GM21737 (cell line): ENCODE data around the gene ARHGAP32.
A peak's percentile ranks its signal among the peaks of the same experiment; 100 is the strongest.
"Not testable (repeated sequence)": the region's sequence is repeated elsewhere in the genome, so short reads cannot be mapped to it uniquely, and the experiment has no call there.

Source experiments
- ATAC-seq: cut with Tn5 transposase; IDR thresholded peaks from one replicate; pipeline ENCODE4 v1.9.1; 2021; ENCODE audit warnings: mild to moderate bottlenecking, moderate library complexity; ENCODE audit not compliant: unreplicated experiment

ARHGAP32 gene

DNA sequence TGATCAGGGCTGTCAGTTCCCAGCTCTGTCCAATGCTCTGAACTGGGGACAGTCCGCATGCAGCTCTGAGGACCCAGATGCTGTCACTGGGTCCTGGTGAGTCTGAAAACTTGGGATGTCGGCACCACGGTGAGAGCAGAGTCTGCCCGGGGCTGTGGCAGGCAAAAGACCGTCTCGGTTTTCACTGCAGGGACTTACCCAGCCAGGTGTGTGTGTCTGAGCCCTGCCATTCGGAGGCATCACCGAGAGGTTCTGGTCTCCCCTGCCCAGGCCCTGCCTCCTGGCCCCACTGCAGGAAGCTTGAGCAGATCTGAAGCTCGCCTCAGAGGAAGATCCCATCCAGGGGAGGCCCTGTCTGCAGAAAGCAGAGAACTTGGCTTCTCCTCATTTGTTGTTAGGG lies 254.6 kb downstream of the ARHGAP32 start:
- ATAC-seq, result no peak

GRCh38 chr11:128936606-128937251 lies 255.4 kb downstream of the ARHGAP32 start:
- no peak for ATAC-seq

DNA sequence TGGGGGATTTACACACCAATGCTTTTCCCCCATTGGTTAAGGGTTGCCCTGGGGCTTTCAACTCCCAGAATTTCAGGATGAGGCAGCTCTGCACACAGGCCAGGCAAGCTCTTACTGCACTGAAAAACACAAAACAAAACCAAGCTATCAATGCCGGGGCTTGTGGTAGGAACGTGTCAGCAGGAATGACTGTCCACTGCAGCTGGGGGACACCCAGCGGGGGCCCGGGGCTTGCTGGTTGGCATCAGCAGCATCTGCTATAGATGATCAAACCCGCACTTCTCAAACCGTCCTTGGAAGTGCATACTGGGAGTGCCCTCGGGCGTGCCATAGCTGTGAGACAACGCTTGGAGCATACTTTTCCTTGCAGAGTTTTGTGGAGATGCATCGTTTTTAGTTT lies 257.2 kb downstream of the ARHGAP32 start:
- no peak for ATAC-seq

GRCh38 chr11:128934351-128934750 lies 257.8 kb downstream of the ARHGAP32 start:
- ATAC-seq, result no peak

GRCh38 chr11:128933481-128934178 lies 258.5 kb downstream of the ARHGAP32 start:
- ATAC-seq, result no peak

- ATAC-seq, result no peak
Measured at GRCh38 chr11:128931668-128932067, 260.5 kb downstream of the ARHGAP32 start.

- no peak for ATAC-seq
Measured at GRCh38 chr11:128931066-128931465, 261.1 kb downstream of the ARHGAP32 start.

DNA sequence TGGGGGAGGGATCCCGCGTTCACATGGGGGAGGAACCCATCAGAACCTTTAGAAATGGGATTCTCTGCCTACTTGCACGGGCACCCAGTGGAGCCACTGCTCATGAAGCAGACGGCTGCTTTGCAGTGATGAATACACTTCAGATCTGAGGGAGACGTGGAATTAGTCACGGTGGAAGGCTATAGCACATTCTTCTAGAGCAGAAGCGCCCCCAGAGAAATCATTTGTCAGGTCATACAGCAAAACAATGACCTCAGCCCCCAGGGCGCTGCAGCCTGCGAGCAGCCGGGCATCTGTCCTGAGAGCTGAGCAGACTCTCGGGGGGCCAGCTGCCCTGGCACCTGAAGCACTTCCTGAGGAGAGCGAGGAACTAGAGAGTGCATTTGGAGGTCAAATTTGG lies 262.1 kb downstream of the ARHGAP32 start:
- ATAC-seq, result no peak

DNA sequence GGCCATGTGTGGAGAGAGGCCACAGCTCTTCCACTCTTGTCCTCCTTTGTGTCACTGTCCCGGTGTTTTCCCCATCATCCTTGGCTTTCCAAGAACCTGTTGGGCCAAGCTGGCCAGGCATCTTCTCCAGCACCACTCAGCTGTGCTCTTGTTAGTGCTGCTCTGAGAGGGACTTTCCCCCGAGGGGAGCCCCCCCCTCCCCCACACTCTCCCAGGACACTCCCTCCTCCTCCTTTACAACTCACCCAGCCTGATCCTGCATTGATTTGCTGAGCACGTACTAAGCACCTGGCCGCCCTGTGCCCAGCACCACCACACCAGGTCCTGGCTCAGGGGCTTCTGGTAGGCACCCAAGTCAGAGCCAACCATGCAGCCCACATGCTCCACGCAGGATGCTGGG lies 262.7 kb downstream of the ARHGAP32 start:
- no peak for ATAC-seq

DNA sequence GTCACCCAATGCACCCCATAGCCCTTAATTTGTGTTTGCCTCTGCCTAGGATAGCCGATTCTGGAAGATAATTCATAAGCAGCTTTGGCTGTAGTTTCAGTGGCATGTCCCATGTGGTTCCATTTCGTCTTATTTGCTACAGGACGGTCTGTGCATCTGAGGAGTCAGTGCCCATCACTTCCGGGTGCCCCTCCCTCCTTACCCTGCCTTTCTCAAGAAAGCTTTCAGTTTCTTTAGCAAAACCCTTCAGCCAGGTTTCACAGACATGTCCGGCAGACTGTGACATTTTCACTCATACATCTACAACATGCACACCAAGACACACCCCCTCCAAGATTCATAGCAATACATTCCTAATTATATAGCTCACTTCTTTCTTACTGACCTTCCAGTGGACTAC lies 263.7 kb downstream of the ARHGAP32 start:
- ATAC-seq, result peak; percentile 97

- ATAC-seq, result no peak
Measured at GRCh38 chr11:128927683-128928336, 264.3 kb downstream of the ARHGAP32 start.

DNA sequence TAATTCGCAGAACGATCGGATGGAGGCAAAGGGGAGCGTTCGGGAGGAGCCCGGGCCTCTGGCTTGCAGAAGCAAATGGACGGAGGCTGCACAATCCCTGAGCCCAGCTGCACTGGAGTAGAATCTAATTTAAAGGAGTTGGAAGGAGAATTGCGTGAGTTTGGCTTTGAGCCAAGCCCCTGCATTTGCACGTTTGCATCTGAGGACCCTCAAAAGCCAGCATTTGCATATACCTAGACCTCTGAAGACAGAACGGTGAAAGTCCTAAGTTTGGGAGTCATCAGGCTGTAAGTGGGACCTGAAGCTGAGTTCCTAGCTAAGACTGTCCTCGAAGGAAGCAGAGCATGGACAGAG lies 265.0 kb downstream of the ARHGAP32 start:
- no peak for ATAC-seq

GRCh38 chr11:128926437-128927107 lies 265.6 kb downstream of the ARHGAP32 start:
- ATAC-seq, result no peak

GRCh38 chr11:128926000-128926399 lies 266.1 kb downstream of the ARHGAP32 start:
- no peak for ATAC-seq

- ATAC-seq, result no peak
Measured at GRCh38 chr11:128925250-128925600, 266.9 kb downstream of the ARHGAP32 start.

GRCh38 chr11:128924510-128925249 lies 267.4 kb downstream of the ARHGAP32 start:
- ATAC-seq, result no peak

GRCh38 chr11:128924104-128924503 lies 268.0 kb downstream of the ARHGAP32 start:
- ATAC-seq, result no peak

DNA sequence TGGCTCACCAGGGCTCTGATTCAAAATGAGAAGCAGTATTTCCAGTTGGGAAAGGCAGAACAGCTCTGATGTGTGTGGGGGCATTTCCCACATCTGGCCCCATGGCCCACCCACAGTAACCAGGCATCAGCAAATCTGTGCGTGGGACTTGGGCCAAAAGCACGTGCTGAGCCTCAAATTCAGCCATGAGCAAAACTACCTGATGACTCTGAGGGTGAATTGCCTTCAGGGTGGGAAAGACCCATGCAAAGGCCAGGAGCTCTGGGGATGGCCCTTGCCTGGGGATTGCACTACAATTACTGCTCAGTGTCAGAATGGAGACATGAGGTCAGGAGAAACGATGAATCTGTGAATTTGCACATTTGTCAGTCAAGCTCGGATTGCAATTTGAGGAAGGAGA lies 270.3 kb downstream of the ARHGAP32 start:
- ATAC-seq, result no peak

GRCh38 chr11:128920666-128921065 lies 271.5 kb downstream of the ARHGAP32 start:
- ATAC-seq, result no peak

DNA sequence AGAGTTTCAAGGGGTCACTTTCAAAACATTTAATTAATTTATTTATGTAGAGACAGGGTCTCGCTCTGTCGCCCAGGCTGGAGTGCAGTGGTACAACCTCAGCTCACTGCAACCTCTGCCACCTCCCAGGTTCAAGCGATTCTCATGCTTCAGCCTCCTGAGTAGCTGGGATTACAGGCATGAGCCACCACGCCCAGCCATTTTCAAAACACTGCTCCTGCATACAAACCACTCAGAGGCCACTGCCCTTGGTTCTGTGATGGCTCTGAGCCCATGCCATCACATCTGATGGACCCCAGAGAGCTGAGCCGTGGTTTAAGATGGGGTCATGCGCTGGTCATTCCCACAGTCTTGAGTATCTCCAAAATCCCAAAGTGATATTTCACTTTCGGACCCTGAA lies 272.5 kb downstream of the ARHGAP32 start:
- not testable (repeated sequence) for ATAC-seq

DNA sequence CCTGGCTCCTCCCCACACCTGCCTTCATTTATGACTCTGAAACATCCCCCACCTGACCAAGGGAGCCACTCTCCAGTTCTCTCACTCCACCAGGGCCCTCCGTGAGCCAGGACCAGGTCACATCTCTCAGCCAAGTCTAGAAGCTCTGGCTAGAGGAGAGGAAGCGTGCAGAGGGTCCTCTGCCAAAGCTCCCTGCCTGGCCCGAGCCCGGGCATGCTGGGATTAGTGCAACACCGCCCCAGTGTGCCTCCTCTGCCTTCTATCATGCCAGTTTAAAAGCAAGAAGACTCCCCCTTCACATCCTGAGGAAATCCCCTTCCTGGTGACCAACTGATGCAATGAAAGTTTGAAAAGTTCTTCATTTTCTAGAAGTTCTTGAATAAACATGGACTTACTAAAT lies 272.9 kb downstream of the ARHGAP32 start:
- ATAC-seq, result no peak
